Epithelial cell of alveolus of lung (primary cell): Measurements from ENCODE around the gene BARD1. TPM values are rescaled to one million over a fixed set of nuclear protein-coding genes. Genes with fewer than 3 reads are reported as not detected.

Experiments used
- total RNA-seq: library from RNA; depleted of rRNA; stranded (reverse); fragments of >200 nt; gene quantifications from 2 replicates; pipeline ENCODE4 v1.2.1, GENCODE V29; 2015

Gene BARD1
- total RNA-seq: 7.3 and 10.7 TPM in 2 replicates

GRCh38 chr2:214808981-214809750 lies at the start of gene BARD1:
Gene BARD1, minus strand, starts transcription at chr2:214809683. Its CDS starts 114 bp downstream, at chr2:214809569.

